Measurements from ENCODE around the gene ARMC9. TPM values are rescaled to one million over a fixed set of nuclear protein-coding genes. Genes with fewer than 3 reads are reported as not detected.

The ARMC9 gene
- total RNA-seq, 4 donors from 2014 or later, result 16.8 to 47.6 (median 39.3) TPM

- TF ChIP-seq POLR2A (IDR thresholded peaks at IDR 0.05), result no peak
- no peak for TF ChIP-seq CTCF (IDR thresholded peaks at IDR 0.05)
- intact Hi-C loops (cut with DNase I; ENCODE audit: low total_unique reads), result no loop called here
- no peak overlapping the region for H3K4me3 ChIP-seq
- no peak for DNase-seq
- H3K4me1 ChIP-seq, result no peaks in the 10 kb centered on the region
- H3K27ac ChIP-seq, result no peak overlapping the region
- no peaks in the 10 kb centered on the region for H3K36me3 ChIP-seq
- no peaks in the 10 kb centered on the region for H3K27me3 ChIP-seq
- H3K9me3 ChIP-seq, result no peaks in the 10 kb centered on the region
These were observed 110.4 kb downstream of the ARMC9 start for GRCh38 chr2:231308631-231309428.

- Histone ChIP-seq H3K27ac (no peak overlapping the region), H3K27me3 (no peaks in the 10 kb centered on the region), H3K36me3 (no peaks in the 10 kb centered on the region), H3K9me3 (no peaks in the 10 kb centered on the region), H3K4me3 (no peak overlapping the region), H3K4me1 (no peaks in the 10 kb centered on the region)
- DNase-seq, result no peak
- TF ChIP-seq POLR2A (IDR thresholded peaks at IDR 0.05), result no peak
- TF ChIP-seq CTCF (IDR thresholded peaks at IDR 0.05), result no peak
- intact Hi-C loops (cut with DNase I; ENCODE audit: low total_unique reads), result no loop called here
These were observed 113.6 kb downstream of the ARMC9 start for GRCh38 chr2:231312066-231312465.

- no peaks in the 10 kb centered on the region for H3K36me3 ChIP-seq
- TF ChIP-seq CTCF (IDR thresholded peaks at IDR 0.05) (no peak), POLR2A (IDR thresholded peaks at IDR 0.05) (no peak)
- H3K9me3 ChIP-seq, result no peaks in the 10 kb centered on the region
- H3K27me3 ChIP-seq, result no peaks in the 10 kb centered on the region
- intact Hi-C loops (cut with DNase I; ENCODE audit: low total_unique reads), result no loop called here
- no peak for DNase-seq
- H3K4me3 ChIP-seq, result no peak overlapping the region
- no peaks in the 10 kb centered on the region for H3K4me1 ChIP-seq
- H3K27ac ChIP-seq, result no peak overlapping the region
These were observed 117.5 kb downstream of the ARMC9 start for GRCh38 chr2:231315896-231316295.

GRCh38 chr2:231317579-231317978 is 119.1 kb downstream of the ARMC9 start:
- intact Hi-C loops (cut with DNase I; ENCODE audit: low total_unique reads), result no loop called here
- no peak for DNase-seq
- H3K36me3 ChIP-seq, result no peaks in the 10 kb centered on the region

More at GRCh38 chr2:231317579-231317978, 119.1 kb downstream of the ARMC9 start:
- Histone ChIP-seq H3K4me3 (no peak overlapping the region), H3K4me1 (no peaks in the 10 kb centered on the region), H3K27me3 (no peaks in the 10 kb centered on the region), H3K9me3 (no peaks in the 10 kb centered on the region), H3K27ac (no peak overlapping the region)
- TF ChIP-seq CTCF (IDR thresholded peaks at IDR 0.05), result no peak
- no peak for TF ChIP-seq POLR2A (IDR thresholded peaks at IDR 0.05)

Data from uterus (tissue), 4 donors.